PFSK-1 (cell line): ENCODE results near the gene SOX5.

Source experiments
- REST ChIP-seq, 2 experiments: IDR thresholded peaks; 2 replicates each; pipeline versions ENCODE4 v1.6.1 to v1.8.0; 2011 to 2012; ENCODE audit warnings: low read depth in 2 of 2, low read length in 2 of 2, control low read depth in 1 of 2, inconsistent platforms in 1 of 2, mild to moderate bottlenecking in 1 of 2, moderate library complexity in 1 of 2; ENCODE audit not compliant: insufficient read depth in 1 of 2
- SIN3A ChIP-seq: IDR thresholded peaks from 2 replicates; pipeline ENCODE4 v1.6.1; 2012; ENCODE audit warnings: mild to moderate bottlenecking, low read length, moderate library complexity, borderline replicate concordance; ENCODE audit not compliant: insufficient read depth
- TAF1 ChIP-seq: IDR thresholded peaks from 2 replicates; pipeline ENCODE4 v1.6.1; 2012; ENCODE audit warnings: low read length, control low read depth, borderline replicate concordance; ENCODE audit not compliant: insufficient read depth

- no peak for TF ChIP-seq REST (IDR thresholded peaks at IDR 0.05; ENCODE audit: insufficient read depth in 1 of 2, low read depth in 2 of 2, low read length in 2 of 2)
- no peak for TF ChIP-seq TAF1
- TF ChIP-seq SIN3A, result no peak
Measured at GRCh38 chr12:23824358-23824757, 125.1 kb downstream of the SOX5 start.
